Psoas muscle (tissue), 8 donors: ENCODE measurements around the gene VWA2. TPM values are rescaled to one million over a fixed set of nuclear protein-coding genes. Genes with fewer than 3 reads are reported as not detected.

Experiments
- ATAC-seq, 4 donors: fragments of 200-7000 bp; cut with Tn5 transposase; one replicate each; pipeline ENCODE4 v1.9.1; 2020; ENCODE audit warnings: moderate library complexity in 3 of 4, mild to moderate bottlenecking in 2 of 4
- DNase-seq, 2 donors: peaks; one replicate each; pipeline ENCODE4 v3.0.0-alpha.2; 2020
- H3K27ac ChIP-seq: fragments of 200-600 bp; one replicate; pipeline ENCODE4 v1.8.0; 2022
- H3K27me3 ChIP-seq, 3 donors: fragments of 200-600 bp in 1 of 3; one replicate each; pipeline versions ENCODE4 v1.6.1 to v1.8.0; 2013 to 2022; ENCODE audit warnings: low read length in 2 of 3, mild to moderate bottlenecking in 2 of 3, moderate library complexity in 1 of 3; ENCODE audit not compliant: insufficient read depth in 3 of 3
- H3K36me3 ChIP-seq, 2 donors: fragments of 200-600 bp in 1 of 2; one replicate each; pipeline versions ENCODE4 v1.6.1 to v1.8.0; 2013 to 2022; ENCODE audit warnings: low read depth in 1 of 2, mild to moderate bottlenecking in 1 of 2, moderate library complexity in 1 of 2; ENCODE audit not compliant: insufficient read depth in 1 of 2
- H3K4me1 ChIP-seq: fragments of 200-600 bp; one replicate; pipeline ENCODE4 v1.8.0; 2022
- H3K4me3 ChIP-seq: fragments of 200-600 bp; one replicate; pipeline ENCODE4 v1.8.0; 2022; ENCODE audit warnings: mild to moderate bottlenecking
- H3K9me3 ChIP-seq: fragments of 200-600 bp; one replicate; pipeline ENCODE4 v1.8.0; 2022
- WGBS, 3 donors: extraction: QIAGEN DNeasy Blood & Tissue Kit; methylation state at CpG; one replicate each; pipeline versions ENCODE4 v1.1.6 to v1.1.7; 2013; 5-methylcytosine and 5-hydroxymethylcytosine counted together
- intact Hi-C, 2 donors: fragments of 100-400 bp; cut with DNase I; formaldehyde crosslinking; loops; one replicate each; pipeline versions ENCODE4 v1.11.0 to v1.14.2; 2022
- polyA plus RNA-seq, 3 donors: library from polyadenylated mRNA; stranded (reverse); fragments of 200-250 nt; gene quantifications; one replicate each; pipeline ENCODE4 v1.2.3, GENCODE V29; 2013
- total RNA-seq, 4 donors: library from RNA; stranded (reverse); fragmentation: NEBNext Ultra II Directional in 2 of 4; extraction: Animal tissue kit (Norgen Biotek cat#: 25700) in 2 of 4; gene quantifications; one replicate each; pipeline versions ENCODE4 v1.2.1 to v1.2.4, GENCODE V29; 2021 to 2023
- TF ChIP-seq, protein P1 (sequence below): fragments of 200-600 bp; IDR thresholded peaks from one replicate; pipeline ENCODE4 v1.8.0; 2022; ENCODE audit warnings: antibody characterized with exemption
- donor health status: healthy with polysubstance abuse.
- donor health status: DM: no; HTN: no; CAD: no; lungs with moderate emphysema.
- donor health status: Bipolar disorder and iron deficiency.
- donor health status: healthy.
- donor health status: DM: yes; HTN: yes; CAD: no.
- donor health status: DM: no; HTN: no; CAD: no.
- donor health status: DM: no; HTN: no; CAD: no.
- donor health status: DM: yes; HTN: yes; CAD: no.

Gene VWA2
- total and polyA plus RNA-seq, 7 donors, result not detected

DNA sequence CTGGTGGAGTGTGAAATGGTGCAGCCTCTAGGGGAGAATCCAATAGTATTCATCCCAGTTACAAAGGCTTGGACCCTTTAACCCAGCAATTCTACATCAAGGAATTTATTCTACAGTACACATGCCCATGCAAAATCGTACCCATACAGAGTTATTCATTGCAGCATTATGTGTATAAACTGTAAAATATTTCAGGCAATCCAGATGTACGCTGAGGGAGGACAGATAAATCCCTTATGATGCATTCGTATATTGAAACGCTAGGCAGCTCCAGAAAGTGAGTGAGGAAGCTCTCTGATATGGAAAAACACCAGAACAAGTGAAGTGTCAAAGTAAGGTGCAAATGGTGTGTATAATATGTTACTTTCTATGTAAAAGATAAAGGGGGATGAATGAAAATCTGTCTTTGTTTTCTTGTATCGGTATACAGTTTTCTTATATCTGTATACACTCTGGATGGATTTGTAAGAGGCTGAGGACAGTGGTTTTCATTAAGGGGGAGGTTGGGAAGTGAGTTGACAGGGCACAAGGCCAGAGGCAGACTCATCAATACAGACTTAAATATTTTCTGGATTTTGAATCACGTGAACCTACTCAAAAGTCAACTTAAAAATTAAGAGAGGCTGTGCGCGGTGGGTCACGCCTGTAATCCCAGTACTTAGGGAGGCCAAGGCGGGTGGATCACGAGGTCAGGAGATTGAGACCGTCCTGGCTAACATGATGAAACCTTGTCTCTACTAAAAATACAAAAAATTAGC, 17.1 kb downstream of the VWA2 start:
- intact Hi-C loops, result no loop called here
- Histone ChIP-seq H3K4me3 (no peak overlapping the region), H3K27me3 (no peaks in the 10 kb centered on the region), H3K9me3 (no peaks in the 10 kb centered on the region), H3K36me3 (no peaks in the 10 kb centered on the region), H3K27ac (no peak overlapping the region), H3K4me1 (no peaks in the 10 kb centered on the region)
- 80 to 89% (median 86%) methylated on average over 12 of the region's 12 CpGs for WGBS, 3 donors
- no peak for ATAC-seq
- TF ChIP-seq, protein P1, sequence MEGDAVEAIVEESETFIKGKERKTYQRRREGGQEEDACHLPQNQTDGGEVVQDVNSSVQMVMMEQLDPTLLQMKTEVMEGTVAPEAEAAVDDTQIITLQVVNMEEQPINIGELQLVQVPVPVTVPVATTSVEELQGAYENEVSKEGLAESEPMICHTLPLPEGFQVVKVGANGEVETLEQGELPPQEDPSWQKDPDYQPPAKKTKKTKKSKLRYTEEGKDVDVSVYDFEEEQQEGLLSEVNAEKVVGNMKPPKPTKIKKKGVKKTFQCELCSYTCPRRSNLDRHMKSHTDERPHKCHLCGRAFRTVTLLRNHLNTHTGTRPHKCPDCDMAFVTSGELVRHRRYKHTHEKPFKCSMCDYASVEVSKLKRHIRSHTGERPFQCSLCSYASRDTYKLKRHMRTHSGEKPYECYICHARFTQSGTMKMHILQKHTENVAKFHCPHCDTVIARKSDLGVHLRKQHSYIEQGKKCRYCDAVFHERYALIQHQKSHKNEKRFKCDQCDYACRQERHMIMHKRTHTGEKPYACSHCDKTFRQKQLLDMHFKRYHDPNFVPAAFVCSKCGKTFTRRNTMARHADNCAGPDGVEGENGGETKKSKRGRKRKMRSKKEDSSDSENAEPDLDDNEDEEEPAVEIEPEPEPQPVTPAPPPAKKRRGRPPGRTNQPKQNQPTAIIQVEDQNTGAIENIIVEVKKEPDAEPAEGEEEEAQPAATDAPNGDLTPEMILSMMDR, result no peak
- DNase-seq, result no peak

DNA sequence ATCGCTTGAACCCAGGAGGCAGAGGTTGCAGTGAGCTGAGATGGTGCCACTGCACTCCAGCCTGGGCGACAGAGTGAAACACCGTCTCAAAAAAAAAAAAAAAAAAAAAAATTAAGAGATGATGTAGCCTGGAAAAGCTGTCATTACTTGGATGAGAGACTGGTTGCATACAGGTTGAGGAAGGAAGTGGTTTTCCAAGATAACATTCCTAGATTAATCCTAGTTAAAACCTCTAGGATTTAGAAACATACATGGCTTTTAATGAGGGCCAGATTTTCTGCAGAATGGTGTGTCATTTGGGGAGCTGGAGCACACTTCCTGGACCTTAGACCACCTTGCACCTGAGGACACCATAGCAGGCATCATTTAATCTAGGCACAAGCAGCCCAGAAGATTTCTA, 17.8 kb downstream of the VWA2 start:
- 61 to 76% (median 70%) methylated on average over 3 of the region's 3 CpGs for WGBS, 3 donors
- Histone ChIP-seq H3K4me1 (no peaks in the 10 kb centered on the region), H3K27me3 (no peaks in the 10 kb centered on the region), H3K4me3 (no peak overlapping the region), H3K36me3 (no peaks in the 10 kb centered on the region), H3K27ac (no peak overlapping the region), H3K9me3 (no peaks in the 10 kb centered on the region)
- ATAC-seq (no peak), DNase-seq (no peak)
- TF ChIP-seq, protein P1, result no peak
- intact Hi-C loops, result no loop called here

DNA sequence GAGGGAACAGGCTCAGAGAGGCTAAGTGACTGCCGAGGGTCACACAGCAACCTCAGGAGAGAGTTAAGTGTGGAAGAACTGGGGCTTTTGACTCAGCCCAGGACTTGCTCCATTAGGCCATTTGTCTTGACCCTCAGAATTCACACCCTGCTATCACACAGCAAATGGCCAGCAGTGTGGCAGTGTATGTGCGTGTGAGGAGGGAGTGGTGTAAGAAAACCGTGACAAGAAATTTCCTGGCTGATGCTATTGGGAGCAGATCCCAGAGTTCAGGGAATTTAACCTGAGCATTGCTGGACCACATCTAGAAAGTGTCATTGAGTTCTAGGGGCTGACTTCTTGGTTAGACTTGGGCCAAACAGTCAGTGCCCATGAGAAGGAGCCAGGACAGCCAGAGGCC, 18.4 kb downstream of the VWA2 start:
- no peaks in the 10 kb centered on the region for H3K9me3 ChIP-seq

DNA sequence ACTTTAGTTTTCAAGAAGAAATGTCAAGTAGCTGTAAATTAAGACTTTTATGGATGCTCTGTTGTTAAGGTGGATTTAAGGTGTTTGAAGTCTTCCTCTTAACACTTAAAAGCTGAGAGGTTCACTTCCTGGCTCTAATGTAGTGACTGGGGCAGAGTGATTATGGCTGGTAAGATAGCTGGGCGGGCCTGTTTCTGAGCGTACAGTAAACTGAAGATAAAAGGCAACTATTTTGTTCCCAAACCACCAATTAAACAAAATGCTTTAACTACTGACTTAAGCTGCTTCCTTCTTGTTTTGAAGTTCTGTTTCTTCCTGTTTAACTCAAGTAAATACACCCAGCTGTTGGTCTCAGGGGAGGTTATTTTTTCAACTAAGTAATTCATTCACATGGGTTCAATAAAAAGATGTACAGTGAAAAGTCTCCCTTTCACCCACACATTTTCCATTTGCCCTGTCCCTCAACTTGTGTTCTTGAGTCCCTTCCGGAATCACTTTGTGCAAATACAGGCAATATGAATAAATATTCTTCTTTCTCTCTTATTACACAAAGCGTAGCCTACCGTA, 19.3 kb downstream of the VWA2 start:
- Histone ChIP-seq H3K27me3 (no peaks in the 10 kb centered on the region), H3K36me3 (no peaks in the 10 kb centered on the region), H3K4me3 (no peak overlapping the region), H3K27ac (no peak overlapping the region), H3K4me1 (no peaks in the 10 kb centered on the region), H3K9me3 (no peaks in the 10 kb centered on the region)
- 81 to 91% (median 83%) methylated on average over 5 of the region's 5 CpGs for WGBS, 3 donors
- TF ChIP-seq, protein P1, result no peak
- intact Hi-C loops, result no loop called here
- DNase-seq, result no peak
- no peak for ATAC-seq

More for the DNA sequence above, 18.4 kb downstream of the VWA2 start:
- intact Hi-C loops, result no loop called here
- DNase-seq, result no peak
- 30 to 32% (median 31%) methylated on average over 3 of the region's 3 CpGs for WGBS, 3 donors
- ATAC-seq, result no peak
- TF ChIP-seq, protein P1, result no peak
- H3K27ac ChIP-seq, result no peak overlapping the region
- no peaks in the 10 kb centered on the region for H3K36me3 ChIP-seq
- no peaks in the 10 kb centered on the region for H3K4me1 ChIP-seq
- no peaks in the 10 kb centered on the region for H3K27me3 ChIP-seq
- no peak overlapping the region for H3K4me3 ChIP-seq
